Neuronal stem cell (in vitro differentiated cells): Measurements from ENCODE around the gene NHEJ1.

Source experiments
- DNase-seq: peaks from one replicate; pipeline ENCODE4 v3.0.0-alpha.2; 2013; ENCODE audit warnings: low spot score
- H2AFZ ChIP-seq: one replicate; pipeline ENCODE4 v1.6.1; 2013; ENCODE audit warnings: mild to moderate bottlenecking, low read length, inconsistent platforms
- H2AK5ac ChIP-seq: 2 replicates; pipeline ENCODE4 v1.6.1; 2013; ENCODE audit warnings: low read depth, mild to moderate bottlenecking, inconsistent platforms, low read length, moderate library complexity, mixed read lengths
- H2BK120ac ChIP-seq: 2 replicates; pipeline ENCODE4 v1.6.1; 2013; ENCODE audit warnings: low read depth, mild to moderate bottlenecking, inconsistent platforms, low read length, moderate library complexity, mixed read lengths
- H2BK12ac ChIP-seq: one replicate; pipeline ENCODE4 v1.6.1; 2013; ENCODE audit warnings: low read length, inconsistent platforms
- H2BK15ac ChIP-seq: 2 replicates; pipeline ENCODE4 v1.6.1; 2013; ENCODE audit warnings: mild to moderate bottlenecking, low read length, inconsistent platforms, mixed read lengths
- H2BK5ac ChIP-seq: one replicate; pipeline ENCODE4 v1.6.1; 2013; ENCODE audit warnings: inconsistent platforms, mild to moderate bottlenecking, low read length, moderate library complexity
- H3K14ac ChIP-seq: one replicate; pipeline ENCODE4 v1.6.1; 2013; ENCODE audit warnings: low read length, inconsistent platforms
- H3K18ac ChIP-seq: 2 replicates; pipeline ENCODE4 v1.6.1; 2013; ENCODE audit warnings: low read length, inconsistent platforms
- H3K23ac ChIP-seq: 2 replicates; pipeline ENCODE4 v1.6.1; 2013; ENCODE audit warnings: low read depth, mild to moderate bottlenecking, mixed read lengths, low read length, inconsistent platforms; ENCODE audit not compliant: poor library complexity
- H3K27ac ChIP-seq: replicated peaks from 3 replicates; pipeline ENCODE4 v1.5.1; 2013; ENCODE audit warnings: low read length, inconsistent platforms
- H3K27me3 ChIP-seq, 3 experiments: 2 replicates each; pipeline ENCODE4 v1.6.1; 2013; ENCODE audit warnings: low read length in 3 of 3, mild to moderate bottlenecking in 2 of 3, inconsistent platforms in 1 of 3, low read depth in 1 of 3, mixed read lengths in 1 of 3, moderate library complexity in 1 of 3; ENCODE audit not compliant: control insufficient read depth in 3 of 3, insufficient read depth in 3 of 3
- H3K36me3 ChIP-seq, 2 donors: replicated peaks in 1 of 2; 2 replicates each; pipeline ENCODE4 v1.6.1; 2013; ENCODE audit warnings: low read length in 2 of 2; ENCODE audit not compliant: control insufficient read depth in 2 of 2, insufficient read depth in 2 of 2
- H3K4ac ChIP-seq: 2 replicates; pipeline ENCODE4 v1.6.1; 2013; ENCODE audit warnings: inconsistent platforms, mild to moderate bottlenecking, low read length, moderate library complexity
- H3K4me1 ChIP-seq, 2 donors: 1 replicate in 1 of 2; 2 replicates in 1 of 2; pipeline ENCODE4 v1.6.1; 2013; ENCODE audit warnings: low read length in 2 of 2, low read depth in 1 of 2; ENCODE audit not compliant: control insufficient read depth in 2 of 2, insufficient read depth in 1 of 2
- H3K4me2 ChIP-seq: one replicate; pipeline ENCODE4 v1.6.1; 2013; ENCODE audit warnings: mild to moderate bottlenecking, low read length, inconsistent platforms; ENCODE audit not compliant: insufficient read depth, poor library complexity, severe bottlenecking
- H3K4me3 ChIP-seq, 2 donors: 2 replicates each; pipeline ENCODE4 v1.5.1; 2013; ENCODE audit warnings: low read length in 2 of 2, mild to moderate bottlenecking in 2 of 2, inconsistent platforms in 1 of 2, moderate library complexity in 1 of 2
- H3K79me1 ChIP-seq: one replicate; pipeline ENCODE4 v1.6.1; 2013; ENCODE audit warnings: low read depth, mild to moderate bottlenecking, inconsistent platforms, low read length, moderate library complexity
- H3K9ac ChIP-seq: one replicate; pipeline ENCODE4 v1.6.1; 2013; ENCODE audit warnings: mild to moderate bottlenecking, low read depth, low read length, inconsistent platforms; ENCODE audit not compliant: poor library complexity
- H3K9me3 ChIP-seq, 2 donors: replicated peaks in 1 of 2; 2 replicates each; pipeline versions ENCODE3 to v1.6.1; 2013; ENCODE audit warnings: low read length in 2 of 2, mild to moderate bottlenecking in 2 of 2, inconsistent platforms in 1 of 2, low read depth in 1 of 2, mixed read lengths in 1 of 2, moderate library complexity in 1 of 2; ENCODE audit not compliant: control insufficient read depth in 2 of 2, insufficient read depth in 1 of 2
- H4K8ac ChIP-seq: one replicate; pipeline ENCODE4 v1.6.1; 2013; ENCODE audit warnings: low read depth, mild to moderate bottlenecking, inconsistent platforms, low read length, moderate library complexity
- H4K91ac ChIP-seq: one replicate; pipeline ENCODE4 v1.6.1; 2013; ENCODE audit warnings: low read length, low read depth, mild to moderate bottlenecking, inconsistent platforms; ENCODE audit not compliant: poor library complexity
- WGBS, 2 donors: extraction: QIAGEN DNeasy Blood & Tissue Kit; methylation state at CpG; one replicate each; pipeline ENCODE4 v1.1.7; 2013; ENCODE audit warnings: missing lambda C conversion rate in 2 of 2, mixed read lengths in 1 of 2; ENCODE audit not compliant: insufficient read length in 2 of 2, insufficient replicate concordance in 1 of 2; ENCODE audit errors: extremely low coverage in 2 of 2; 5-methylcytosine and 5-hydroxymethylcytosine counted together

NHEJ1 gene

GRCh38 chr2:219041252-219041651 is 119.4 kb downstream of the NHEJ1 start, which contains the start of gene CFAP65:
Gene CFAP65 (minus strand): TSS chr2:219041516. CDS start chr2:219039048, 2,468 bp downstream.
- DNase-seq = peak; percentile 42
- Histone ChIP-seq H3K9ac (no peak within 1 kb of the TSS), H3K9me3 (no peaks in the 10 kb centered on the region), H3K4me3 (peak within 1 kb of the TSS; percentile 54 to 72), H3K23ac (no peak within 1 kb of the TSS), H2BK5ac (no peak within 1 kb of the TSS), H3K36me3 (no peaks in the 10 kb centered on the region), H2BK120ac (no peak within 1 kb of the TSS), H2BK15ac (no peak within 1 kb of the TSS), H4K8ac (no peak within 1 kb of the TSS), H3K27ac (no peak within 1 kb of the TSS), H3K79me1 (no peaks in the 10 kb centered on the region), H4K91ac (no peak within 1 kb of the TSS), H3K14ac (no peak within 1 kb of the TSS), H2BK12ac (no peak within 1 kb of the TSS), H3K27me3 (peaks cover 0 to 17% (median 16%) of the 10 kb centered on the region in 3 experiments), H3K4me2 (peak within 1 kb of the TSS; percentile 61), H2AFZ (peak within 1 kb of the TSS; percentile 96), H3K4ac (no peak within 1 kb of the TSS), H3K4me1 (peaks cover 0 to 3% of the 10 kb centered on the region in 2 donors), H2AK5ac (no peak within 1 kb of the TSS), H3K18ac (no peak within 1 kb of the TSS)
- WGBS, 2 donors = no CpG with 5 or more reads among the region's 21 CpGs

GRCh38 chr2:219038600-219038999 is 122.0 kb downstream of the NHEJ1 start:
- H3K27ac ChIP-seq = no peak overlapping the region
- H4K91ac ChIP-seq = no peak overlapping the region
- H3K18ac ChIP-seq = no peak overlapping the region
- no peaks in the 10 kb centered on the region for H3K79me1 ChIP-seq
- peaks cover 0 to 3% of the 10 kb centered on the region in 2 donors for H3K4me1 ChIP-seq
- no peaks in the 10 kb centered on the region for H3K36me3 ChIP-seq
- no peaks in the 10 kb centered on the region for H3K9me3 ChIP-seq
- H2AK5ac ChIP-seq = no peak overlapping the region
- H3K4me2 ChIP-seq = no peak overlapping the region
- H3K27me3 ChIP-seq = peaks cover 0 to 31% (median 17%) of the 10 kb centered on the region in 3 experiments
- no peak overlapping the region for H3K23ac ChIP-seq
- H3K4me3 ChIP-seq = peak overlapping the region in 1 of 2 donors; percentile 65
- DNase-seq = no peak
- H2BK15ac ChIP-seq = no peak overlapping the region
- H2BK12ac ChIP-seq = no peak overlapping the region
- no peak overlapping the region for H3K4ac ChIP-seq
- no peak overlapping the region for H2AFZ ChIP-seq
- no peak overlapping the region for H2BK120ac ChIP-seq
- no peak overlapping the region for H4K8ac ChIP-seq
- H2BK5ac ChIP-seq = no peak overlapping the region
- WGBS, 2 donors = no CpG with 5 or more reads among the region's 1 CpG
- no peak overlapping the region for H3K9ac ChIP-seq
- no peak overlapping the region for H3K14ac ChIP-seq

GRCh38 chr2:219037783-219038499 is 122.7 kb downstream of the NHEJ1 start:
- peak overlapping the region in 1 of 2 donors; percentile 65 for H3K4me3 ChIP-seq
- WGBS, 2 donors = no CpG with 5 or more reads among the region's 8 CpGs
- no peak for DNase-seq
- no peak overlapping the region for H3K4me2 ChIP-seq
- peak overlapping the region; percentile 64 for H3K9ac ChIP-seq
- H4K91ac ChIP-seq = no peak overlapping the region
- no peak overlapping the region for H2BK120ac ChIP-seq
- no peak overlapping the region for H2AK5ac ChIP-seq
- H3K79me1 ChIP-seq = no peaks in the 10 kb centered on the region
- no peak overlapping the region for H2BK15ac ChIP-seq
- no peak overlapping the region for H2AFZ ChIP-seq
- no peaks in the 10 kb centered on the region for H3K36me3 ChIP-seq
- no peak overlapping the region for H3K18ac ChIP-seq
- no peak overlapping the region for H2BK5ac ChIP-seq
- H3K23ac ChIP-seq = peak overlapping the region; percentile 68
- no peak overlapping the region for H2BK12ac ChIP-seq
- no peak overlapping the region for H3K27ac ChIP-seq
- peaks cover 0 to 3% of the 10 kb centered on the region in 2 donors for H3K4me1 ChIP-seq
- peaks cover 0 to 33% (median 17%) of the 10 kb centered on the region in 3 experiments for H3K27me3 ChIP-seq
- no peak overlapping the region for H3K14ac ChIP-seq
- no peak overlapping the region for H3K4ac ChIP-seq
- no peak overlapping the region for H4K8ac ChIP-seq
- H3K9me3 ChIP-seq = no peaks in the 10 kb centered on the region

GRCh38 chr2:219035942-219036341 is 124.7 kb downstream of the NHEJ1 start:
- Histone ChIP-seq H2BK120ac (no peak overlapping the region), H2AK5ac (peak overlapping the region; percentile 34), H3K14ac (peak overlapping the region; percentile 47), H3K4me1 (no peaks in the 10 kb centered on the region), H3K9me3 (no peaks in the 10 kb centered on the region), H3K79me1 (peaks cover 2% of the 10 kb centered on the region), H4K8ac (no peak overlapping the region), H4K91ac (no peak overlapping the region), H2AFZ (no peak overlapping the region), H3K27me3 (peaks cover 0 to 32% (median 9%) of the 10 kb centered on the region in 3 experiments), H2BK12ac (no peak overlapping the region), H3K4ac (no peak overlapping the region), H3K4me2 (no peak overlapping the region), H3K9ac (peak overlapping the region; percentile 12), H3K27ac (no peak overlapping the region), H3K18ac (no peak overlapping the region), H3K4me3 (no peak overlapping the region), H3K23ac (no peak overlapping the region), H2BK15ac (no peak overlapping the region), H2BK5ac (no peak overlapping the region), H3K36me3 (no peaks in the 10 kb centered on the region)
- no CpG with 5 or more reads among the region's 2 CpGs for WGBS, 2 donors
- no peak for DNase-seq
